ENCODE results near the gene LCN15. TPM values are rescaled to one million over a fixed set of nuclear protein-coding genes. Genes with fewer than 3 reads are reported as not detected.
A peak's percentile ranks its signal among the peaks of the same experiment; 100 is the strongest.

LCN15 gene
- total and polyA plus RNA-seq, 2 of the 13 experiments (the other 11 are each of a cell fraction or from before 2014, with no cell fraction given) = 1.3 to 53.7 TPM

- TF ChIP-seq REPIN1 (CRISPR knock-in tag; IDR thresholded peaks at IDR 0.05; ENCODE audit: borderline replicate concordance, low read depth) = peak; percentile 62; the same call in 1 of the 2 replicates
- TF ChIP-seq, protein P1, sequence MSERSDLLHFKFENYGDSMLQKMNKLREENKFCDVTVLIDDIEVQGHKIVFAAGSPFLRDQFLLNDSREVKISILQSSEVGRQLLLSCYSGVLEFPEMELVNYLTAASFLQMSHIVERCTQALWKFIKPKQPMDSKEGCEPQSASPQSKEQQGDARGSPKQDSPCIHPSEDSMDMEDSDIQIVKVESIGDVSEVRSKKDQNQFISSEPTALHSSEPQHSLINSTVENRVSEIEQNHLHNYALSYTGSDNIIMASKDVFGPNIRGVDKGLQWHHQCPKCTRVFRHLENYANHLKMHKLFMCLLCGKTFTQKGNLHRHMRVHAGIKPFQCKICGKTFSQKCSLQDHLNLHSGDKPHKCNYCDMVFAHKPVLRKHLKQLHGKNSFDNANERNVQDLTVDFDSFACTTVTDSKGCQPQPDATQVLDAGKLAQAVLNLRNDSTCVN (CRISPR knock-in tag; IDR thresholded peaks at IDR 0.05; ENCODE audit: borderline replicate concordance) = peak; percentile 83
- no peak for TF ChIP-seq TCF7 (IDR thresholded peaks at IDR 0.05; ENCODE audit: low read depth)
- TF ChIP-seq ZFAT (CRISPR knock-in tag; conservative IDR thresholded peaks at IDR 0.05) = peak; percentile 67; the same call in 1 of the 2 replicates
- TF ChIP-seq HIC2 (CRISPR knock-in tag; IDR thresholded peaks at IDR 0.05; ENCODE audit: low read depth) = peak; percentile 29; the same call in 1 of the 2 replicates
- TF ChIP-seq ZFP82 (CRISPR knock-in tag; IDR thresholded peaks at IDR 0.05; ENCODE audit: borderline replicate concordance) = peak; percentile 58; the same call in 1 of the 2 replicates
- TF ChIP-seq BCLAF1 (IDR thresholded peaks at IDR 0.05) = no peak
- TF ChIP-seq, protein P2, sequence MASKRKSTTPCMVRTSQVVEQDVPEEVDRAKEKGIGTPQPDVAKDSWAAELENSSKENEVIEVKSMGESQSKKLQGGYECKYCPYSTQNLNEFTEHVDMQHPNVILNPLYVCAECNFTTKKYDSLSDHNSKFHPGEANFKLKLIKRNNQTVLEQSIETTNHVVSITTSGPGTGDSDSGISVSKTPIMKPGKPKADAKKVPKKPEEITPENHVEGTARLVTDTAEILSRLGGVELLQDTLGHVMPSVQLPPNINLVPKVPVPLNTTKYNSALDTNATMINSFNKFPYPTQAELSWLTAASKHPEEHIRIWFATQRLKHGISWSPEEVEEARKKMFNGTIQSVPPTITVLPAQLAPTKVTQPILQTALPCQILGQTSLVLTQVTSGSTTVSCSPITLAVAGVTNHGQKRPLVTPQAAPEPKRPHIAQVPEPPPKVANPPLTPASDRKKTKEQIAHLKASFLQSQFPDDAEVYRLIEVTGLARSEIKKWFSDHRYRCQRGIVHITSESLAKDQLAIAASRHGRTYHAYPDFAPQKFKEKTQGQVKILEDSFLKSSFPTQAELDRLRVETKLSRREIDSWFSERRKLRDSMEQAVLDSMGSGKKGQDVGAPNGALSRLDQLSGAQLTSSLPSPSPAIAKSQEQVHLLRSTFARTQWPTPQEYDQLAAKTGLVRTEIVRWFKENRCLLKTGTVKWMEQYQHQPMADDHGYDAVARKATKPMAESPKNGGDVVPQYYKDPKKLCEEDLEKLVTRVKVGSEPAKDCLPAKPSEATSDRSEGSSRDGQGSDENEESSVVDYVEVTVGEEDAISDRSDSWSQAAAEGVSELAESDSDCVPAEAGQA (IDR thresholded peaks at IDR 0.05; ENCODE audit: low read depth) = peak; percentile 74
- TF ChIP-seq, protein P2 (CRISPR knock-in tag; IDR thresholded peaks at IDR 0.05; ENCODE audit: borderline replicate concordance) = peak; percentile 71; the same call in 1 of the 2 replicates
- TF ChIP-seq, protein P3, sequence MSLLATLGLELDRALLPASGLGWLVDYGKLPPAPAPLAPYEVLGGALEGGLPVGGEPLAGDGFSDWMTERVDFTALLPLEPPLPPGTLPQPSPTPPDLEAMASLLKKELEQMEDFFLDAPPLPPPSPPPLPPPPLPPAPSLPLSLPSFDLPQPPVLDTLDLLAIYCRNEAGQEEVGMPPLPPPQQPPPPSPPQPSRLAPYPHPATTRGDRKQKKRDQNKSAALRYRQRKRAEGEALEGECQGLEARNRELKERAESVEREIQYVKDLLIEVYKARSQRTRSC (CRISPR knock-in tag; IDR thresholded peaks at IDR 0.05; ENCODE audit: low read depth) = no peak
- TF ChIP-seq, protein P4, sequence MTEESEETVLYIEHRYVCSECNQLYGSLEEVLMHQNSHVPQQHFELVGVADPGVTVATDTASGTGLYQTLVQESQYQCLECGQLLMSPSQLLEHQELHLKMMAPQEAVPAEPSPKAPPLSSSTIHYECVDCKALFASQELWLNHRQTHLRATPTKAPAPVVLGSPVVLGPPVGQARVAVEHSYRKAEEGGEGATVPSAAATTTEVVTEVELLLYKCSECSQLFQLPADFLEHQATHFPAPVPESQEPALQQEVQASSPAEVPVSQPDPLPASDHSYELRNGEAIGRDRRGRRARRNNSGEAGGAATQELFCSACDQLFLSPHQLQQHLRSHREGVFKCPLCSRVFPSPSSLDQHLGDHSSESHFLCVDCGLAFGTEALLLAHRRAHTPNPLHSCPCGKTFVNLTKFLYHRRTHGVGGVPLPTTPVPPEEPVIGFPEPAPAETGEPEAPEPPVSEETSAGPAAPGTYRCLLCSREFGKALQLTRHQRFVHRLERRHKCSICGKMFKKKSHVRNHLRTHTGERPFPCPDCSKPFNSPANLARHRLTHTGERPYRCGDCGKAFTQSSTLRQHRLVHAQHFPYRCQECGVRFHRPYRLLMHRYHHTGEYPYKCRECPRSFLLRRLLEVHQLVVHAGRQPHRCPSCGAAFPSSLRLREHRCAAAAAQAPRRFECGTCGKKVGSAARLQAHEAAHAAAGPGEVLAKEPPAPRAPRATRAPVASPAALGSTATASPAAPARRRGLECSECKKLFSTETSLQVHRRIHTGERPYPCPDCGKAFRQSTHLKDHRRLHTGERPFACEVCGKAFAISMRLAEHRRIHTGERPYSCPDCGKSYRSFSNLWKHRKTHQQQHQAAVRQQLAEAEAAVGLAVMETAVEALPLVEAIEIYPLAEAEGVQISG (CRISPR knock-in tag; IDR thresholded peaks at IDR 0.05) = peak; percentile 94
Measured at GRCh38 chr9:136728080-136728547, 36.2 kb downstream of the LCN15 start (continued).
